Neuron (in vitro differentiated cells): ENCODE results near the gene KCNJ10.

Source experiments
- H2AFZ ChIP-seq: one replicate; pipeline ENCODE4 v1.6.1; 2013; ENCODE audit warnings: low read depth, mild to moderate bottlenecking, inconsistent platforms, low read length, moderate library complexity
- H3K27me3 ChIP-seq: one replicate; pipeline ENCODE4 v1.6.1; 2013; ENCODE audit warnings: low read length; ENCODE audit not compliant: insufficient read depth
- H3K36me3 ChIP-seq: one replicate; pipeline ENCODE4 v1.6.1; 2013; ENCODE audit warnings: low read length; ENCODE audit not compliant: insufficient read depth
- H3K4me1 ChIP-seq: one replicate; pipeline ENCODE4 v1.6.1; 2013; ENCODE audit warnings: low read length; ENCODE audit not compliant: insufficient read depth
- H3K4me3 ChIP-seq: 2 replicates; pipeline ENCODE4 v1.5.1; 2013; ENCODE audit warnings: mild to moderate bottlenecking, low read length, moderate library complexity
- H3K9me3 ChIP-seq: one replicate; pipeline ENCODE4 v1.6.1; 2013; ENCODE audit warnings: low read length

KCNJ10 gene

GRCh38 chr1:160074865-160075264, 4.9 kb upstream of the KCNJ10 start:
- Histone ChIP-seq H2AFZ (no peak overlapping the region), H3K36me3 (no peaks in the 10 kb centered on the region), H3K4me3 (no peak overlapping the region), H3K9me3 (no peaks in the 10 kb centered on the region), H3K4me1 (peaks cover 6% of the 10 kb centered on the region), H3K27me3 (peaks cover 47% of the 10 kb centered on the region)

DNA sequence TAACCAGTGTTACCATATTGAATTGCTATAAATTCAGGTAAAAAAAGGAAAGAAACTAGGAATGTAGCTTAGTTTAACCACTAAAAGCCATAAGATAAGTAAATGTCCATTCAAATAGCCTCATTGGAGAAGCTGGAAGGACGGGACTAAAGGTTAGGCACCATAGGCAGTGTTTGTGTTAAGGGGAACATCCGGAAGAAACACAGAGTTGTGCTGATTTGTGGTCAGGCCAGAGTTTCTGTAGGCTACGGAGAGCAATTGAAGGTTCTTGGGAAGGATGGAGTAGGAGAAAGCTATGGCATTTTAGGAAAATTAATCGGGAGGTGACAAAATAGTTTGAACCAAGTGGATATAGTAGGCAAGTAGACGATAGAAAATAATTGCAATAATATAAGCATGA, 1.3 kb upstream of the KCNJ10 start:
- Histone ChIP-seq H3K27me3 (peaks cover 75% of the 10 kb centered on the region), H3K4me1 (peaks cover 14% of the 10 kb centered on the region), H3K36me3 (no peaks in the 10 kb centered on the region), H3K9me3 (no peaks in the 10 kb centered on the region), H2AFZ (no peak overlapping the region), H3K4me3 (no peak overlapping the region)

GRCh38 chr1:160070243-160071163, 543 bp upstream of the KCNJ10 start:
- peaks cover 75% of the 10 kb centered on the region for H3K27me3 ChIP-seq
- H2AFZ ChIP-seq = peak overlapping the region; percentile 74
- H3K9me3 ChIP-seq = no peaks in the 10 kb centered on the region
- H3K36me3 ChIP-seq = no peaks in the 10 kb centered on the region
- H3K4me3 ChIP-seq = peak overlapping the region; percentile 65
- H3K4me1 ChIP-seq = peaks cover 14% of the 10 kb centered on the region

DNA sequence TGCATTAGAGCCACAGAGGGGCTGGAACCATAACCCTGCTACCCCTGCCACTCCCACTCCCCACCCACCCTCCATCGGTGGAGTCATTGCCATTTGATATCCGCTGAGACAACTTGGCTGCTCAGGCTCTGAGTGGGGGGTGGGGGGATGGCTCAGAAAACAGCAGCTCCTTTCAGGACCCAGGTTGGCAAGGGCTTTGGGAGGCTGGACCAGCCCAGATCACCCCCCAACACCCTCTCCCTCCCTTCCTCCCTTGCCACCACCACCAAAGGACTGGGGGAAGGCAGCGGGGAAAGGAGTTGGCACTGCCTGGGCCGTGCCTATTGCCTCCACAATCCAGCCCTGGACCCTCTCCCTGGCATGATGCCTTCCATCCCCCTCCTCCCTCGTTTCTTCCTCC, 1.7 kb downstream of the KCNJ10 start:
- Histone ChIP-seq H3K4me3 (no peak overlapping the region), H3K4me1 (peaks cover 34% of the 10 kb centered on the region), H2AFZ (no peak overlapping the region), H3K9me3 (no peaks in the 10 kb centered on the region), H3K36me3 (no peaks in the 10 kb centered on the region), H3K27me3 (peaks cover 64% of the 10 kb centered on the region)

DNA sequence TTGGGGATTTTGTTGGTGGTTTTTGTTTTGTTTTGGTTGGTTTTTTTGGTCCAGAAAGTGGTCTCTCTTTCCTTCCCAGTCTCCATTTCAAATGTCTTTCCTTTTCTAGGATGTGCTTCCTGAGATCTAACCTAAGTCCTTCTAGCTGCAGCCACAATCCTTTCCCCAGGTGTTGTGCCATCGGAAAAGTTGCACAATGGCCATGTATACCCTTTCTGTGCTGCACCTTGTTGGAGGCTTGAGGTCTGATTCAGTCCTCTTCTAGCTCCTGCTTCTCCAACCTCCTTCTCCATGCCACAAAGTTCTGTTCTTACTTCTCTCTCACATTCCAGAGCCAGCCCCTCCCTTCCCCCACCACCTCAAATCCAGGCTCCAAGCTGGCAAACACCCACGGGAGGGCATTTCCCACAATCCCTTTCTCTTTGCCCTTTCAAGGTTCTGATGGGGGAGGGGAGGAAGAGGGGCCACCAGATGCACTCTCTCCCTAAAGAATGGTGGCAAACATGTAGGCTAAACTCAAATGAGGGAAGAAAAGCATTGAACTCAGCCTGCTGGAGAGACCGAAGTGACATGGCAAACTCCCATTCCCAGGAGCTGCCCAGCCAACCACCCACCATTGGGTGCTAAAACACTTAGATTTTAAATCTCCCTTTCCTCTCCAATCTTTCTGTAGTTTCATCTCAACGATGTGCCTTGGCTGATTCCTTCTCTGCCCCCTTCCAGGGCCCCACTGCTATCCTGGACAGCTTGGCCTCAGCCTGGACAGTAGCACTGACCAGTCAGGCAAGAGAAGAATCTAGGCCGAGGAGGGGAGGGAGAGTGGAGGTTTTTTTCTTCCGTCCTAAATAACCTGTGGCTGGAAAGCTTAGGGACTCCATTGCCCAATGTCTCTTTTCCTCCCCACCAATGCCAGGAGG, 2.9 kb downstream of the KCNJ10 start:
- H3K36me3 ChIP-seq = no peaks in the 10 kb centered on the region
- peaks cover 61% of the 10 kb centered on the region for H3K27me3 ChIP-seq
- H3K9me3 ChIP-seq = no peaks in the 10 kb centered on the region
- peaks cover 46% of the 10 kb centered on the region for H3K4me1 ChIP-seq
- H3K4me3 ChIP-seq = no peak overlapping the region
- no peak overlapping the region for H2AFZ ChIP-seq

GRCh38 chr1:160064746-160065145, 5.2 kb downstream of the KCNJ10 start:
- peaks cover 52% of the 10 kb centered on the region for H3K27me3 ChIP-seq
- H3K4me1 ChIP-seq = peaks cover 54% of the 10 kb centered on the region
- H3K36me3 ChIP-seq = no peaks in the 10 kb centered on the region

DNA sequence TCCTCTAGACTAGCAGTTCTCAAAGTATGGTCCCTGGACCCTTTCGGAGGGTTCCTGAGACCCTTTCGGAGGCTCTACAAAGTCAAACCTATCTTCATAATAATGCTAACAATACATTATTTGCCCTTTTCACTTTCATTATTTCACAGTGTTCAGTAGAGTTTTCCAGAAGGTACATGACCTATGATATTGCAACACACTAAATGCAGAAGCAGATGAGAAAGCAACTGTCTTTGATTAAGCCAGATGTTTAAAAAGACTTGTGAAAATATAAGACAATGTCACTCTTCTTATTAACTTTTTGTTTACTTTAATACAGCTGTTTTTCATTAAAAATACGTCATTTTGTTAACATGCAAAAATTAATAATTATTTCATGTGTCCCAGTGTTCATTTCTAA, 5.8 kb downstream of the KCNJ10 start:
- H3K36me3 ChIP-seq = no peaks in the 10 kb centered on the region
- no peak overlapping the region for H3K4me3 ChIP-seq
- H3K27me3 ChIP-seq = peaks cover 52% of the 10 kb centered on the region
- H2AFZ ChIP-seq = no peak overlapping the region
- peaks cover 52% of the 10 kb centered on the region for H3K4me1 ChIP-seq
- H3K9me3 ChIP-seq = no peaks in the 10 kb centered on the region

More at GRCh38 chr1:160064746-160065145, 5.2 kb downstream of the KCNJ10 start:
- no peak overlapping the region for H2AFZ ChIP-seq
- no peak overlapping the region for H3K4me3 ChIP-seq
- H3K9me3 ChIP-seq = no peaks in the 10 kb centered on the region

DNA sequence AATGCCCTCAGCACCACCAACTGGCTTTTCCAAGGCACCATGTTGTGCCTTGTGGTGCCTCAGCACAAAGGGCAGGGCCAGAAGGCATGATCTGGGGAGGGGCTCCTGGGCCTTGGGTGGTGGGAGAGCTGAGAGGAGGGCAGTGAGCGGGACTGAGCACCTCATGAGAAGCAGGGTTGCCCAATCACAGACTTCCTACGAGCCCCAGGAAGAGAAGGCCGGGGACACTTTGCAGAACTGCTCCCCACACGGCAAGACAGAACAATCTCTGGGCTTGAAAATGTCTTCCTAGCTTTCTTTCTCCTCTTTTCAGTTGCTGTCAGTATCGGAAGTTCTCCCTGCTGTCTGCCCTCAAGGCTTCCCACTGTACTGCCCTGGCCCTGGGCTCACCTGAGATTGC, 6.8 kb downstream of the KCNJ10 start:
- H3K36me3 ChIP-seq = no peaks in the 10 kb centered on the region
- no peak overlapping the region for H3K4me3 ChIP-seq
- H3K4me1 ChIP-seq = peaks cover 52% of the 10 kb centered on the region
- H2AFZ ChIP-seq = no peak overlapping the region
- no peaks in the 10 kb centered on the region for H3K9me3 ChIP-seq
- H3K27me3 ChIP-seq = peaks cover 52% of the 10 kb centered on the region

DNA sequence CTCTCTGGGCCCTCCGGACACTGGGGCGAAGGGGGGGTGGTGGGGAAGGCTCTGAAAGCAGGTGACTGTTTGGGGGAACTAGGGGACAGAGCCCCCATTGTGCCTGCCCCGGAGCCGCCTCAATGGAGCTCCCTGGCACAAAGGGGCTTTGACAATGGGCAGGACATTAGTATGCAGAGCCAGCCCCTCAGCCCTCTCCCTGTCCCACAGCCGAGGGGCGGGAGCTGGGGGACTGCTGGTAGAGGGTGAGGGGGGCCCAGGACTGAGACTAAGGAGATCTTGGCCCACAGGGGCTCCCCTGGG, 7.8 kb downstream of the KCNJ10 start:
- H2AFZ ChIP-seq = no peak overlapping the region
- peaks cover 54% of the 10 kb centered on the region for H3K27me3 ChIP-seq
- H3K4me3 ChIP-seq = no peak overlapping the region
- H3K4me1 ChIP-seq = peaks cover 52% of the 10 kb centered on the region
- H3K9me3 ChIP-seq = no peaks in the 10 kb centered on the region
- no peaks in the 10 kb centered on the region for H3K36me3 ChIP-seq

- Histone ChIP-seq H3K27me3 (peaks cover 55% of the 10 kb centered on the region), H3K4me3 (no peak overlapping the region), H3K36me3 (no peaks in the 10 kb centered on the region), H3K9me3 (no peaks in the 10 kb centered on the region), H2AFZ (no peak overlapping the region), H3K4me1 (peaks cover 48% of the 10 kb centered on the region)
Measured at GRCh38 chr1:160061369-160062229, 8.4 kb downstream of the KCNJ10 start.

- peaks cover 54% of the 10 kb centered on the region for H3K27me3 ChIP-seq
- H3K9me3 ChIP-seq = no peaks in the 10 kb centered on the region
- H3K4me1 ChIP-seq = peaks cover 42% of the 10 kb centered on the region
- no peak overlapping the region for H2AFZ ChIP-seq
- no peak overlapping the region for H3K4me3 ChIP-seq
- no peaks in the 10 kb centered on the region for H3K36me3 ChIP-seq
Measured at GRCh38 chr1:160058087-160058486, 11.9 kb downstream of the KCNJ10 start.

DNA sequence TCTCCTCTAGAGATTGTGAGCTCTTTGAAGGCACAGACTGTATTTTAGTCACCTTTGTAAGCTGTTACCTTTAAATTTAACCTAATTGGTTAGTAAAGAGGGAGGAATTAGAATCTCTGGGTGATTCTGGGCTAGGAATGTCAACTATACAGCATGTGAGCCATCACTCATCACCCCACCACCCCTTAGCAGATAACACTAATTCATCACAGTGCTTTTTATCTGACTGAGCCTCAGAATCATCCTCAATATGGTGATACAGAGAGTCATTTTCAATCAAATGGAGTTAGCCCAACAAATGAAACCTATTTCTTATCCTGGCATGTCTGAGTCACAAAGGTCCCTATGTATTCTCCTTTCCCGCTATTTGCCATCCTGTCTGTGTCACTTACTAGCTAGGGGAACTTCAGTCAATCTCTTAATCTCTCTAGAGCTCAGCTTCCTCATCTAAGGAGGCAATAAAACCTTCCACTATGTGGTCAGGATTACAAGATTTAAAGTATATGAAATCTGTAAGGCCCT, 13.3 kb downstream of the KCNJ10 start:
- Histone ChIP-seq H3K27me3 (peaks cover 66% of the 10 kb centered on the region), H3K4me1 (peaks cover 31% of the 10 kb centered on the region), H3K36me3 (no peaks in the 10 kb centered on the region), H3K9me3 (peaks cover 2% of the 10 kb centered on the region), H2AFZ (no peak overlapping the region), H3K4me3 (no peak overlapping the region)
